Tibial nerve (tissue), 4 donors: ENCODE data around the gene ZBED5. TPM values are rescaled to one million over a fixed set of nuclear protein-coding genes. Genes with fewer than 3 reads are reported as not detected.

ENCODE experiments used
- DNase-seq, 2 donors: peaks; one replicate each; pipeline ENCODE4 v3.0.0-alpha.2; 2019; ENCODE audit warnings: low spot score in 2 of 2
- H3K27ac ChIP-seq, 4 donors: fragments of 200-600 bp; sonication (generic) in 3 of 4; one replicate each; pipeline ENCODE4 v1.5.1; 2017 to 2019; ENCODE audit warnings: mild to moderate bottlenecking in 1 of 4
- H3K27me3 ChIP-seq, 2 donors: fragments of 200-600 bp; sonication (generic) in 1 of 2; one replicate each; pipeline versions ENCODE4 v1.5.1 to v1.6.0; 2017 to 2019
- H3K36me3 ChIP-seq, 3 donors: fragments of 200-600 bp; sonication (generic); one replicate each; pipeline ENCODE4 v1.5.1; 2018 to 2019
- H3K4me1 ChIP-seq, 4 donors: fragments of 200-600 bp; sonication (generic) in 3 of 4; one replicate each; pipeline ENCODE4 v1.5.1; 2017 to 2019
- H3K4me3 ChIP-seq, 4 donors: fragments of 200-600 bp; sonication (generic) in 3 of 4; one replicate each; pipeline ENCODE4 v1.5.1; 2017 to 2019; ENCODE audit warnings: mild to moderate bottlenecking in 1 of 4, moderate library complexity in 1 of 4
- H3K9me3 ChIP-seq, 4 donors: fragments of 200-600 bp; sonication (generic) in 3 of 4; one replicate each; pipeline ENCODE4 v1.5.1; 2017 to 2019
- CTCF ChIP-seq, 5 experiments: fragments of 200-600 bp in 3 of 5; fragments of 450-650 bp in 2 of 5; sonication (generic) in 3 of 5; IDR thresholded peaks; one replicate each; pipeline ENCODE4 v1.5.1; 2016 to 2019; ENCODE audit warnings: antibody characterized with exemption in 5 of 5, mild to moderate bottlenecking in 3 of 5, moderate library complexity in 2 of 5
- EP300 ChIP-seq, 2 donors: sonication (generic); formaldehyde crosslinking; IDR thresholded peaks; one replicate each; pipeline ENCODE4 v1.6.1; 2017; ENCODE audit warnings: antibody characterized with exemption in 2 of 2, mild to moderate bottlenecking in 1 of 2
- POLR2A ChIP-seq, 2 donors: fragments of 450-650 bp; IDR thresholded peaks; one replicate each; pipeline ENCODE4 v1.6.1; 2017; ENCODE audit warnings: antibody characterized with exemption in 2 of 2, mild to moderate bottlenecking in 2 of 2, moderate library complexity in 2 of 2
- WGBS, 2 donors: methylation state at CpG; one replicate each; pipeline ENCODE4 v1.1.5; 2018; 5-methylcytosine and 5-hydroxymethylcytosine counted together
- total RNA-seq, 4 donors: library from RNA; depleted of rRNA; stranded (reverse); fragments of >200 nt; gene quantifications; one replicate each; pipeline ENCODE4 v1.1.0, GENCODE V29; 2016

The ZBED5 gene
- total RNA-seq, result 10 to 100 TPM; 26.2 to 35.2 (median 34.7) TPM

GRCh38 chr11:10857709-10858438 is at the start of gene ZBED5:
TSS of gene ZBED5 (minus strand) at chr11:10858053. CDS start at chr11:10854945, 3,108 bp downstream.
- DNase-seq, result peak; percentile 96 to 97
- peak within 1 kb of the TSS; percentile 89 to 100 (median 96) for H3K27ac ChIP-seq
- TF ChIP-seq EP300 (IDR thresholded peaks at IDR 0.05) (peak; percentile 10 to 99), CTCF (IDR thresholded peaks at IDR 0.05) (peak in 3 of 5 experiments; percentile 27 to 36 (median 35)), POLR2A (IDR thresholded peaks at IDR 0.05) (peak; percentile 92 to 95)
- 0% methylated on average over 46 to 59 of the region's 59 CpGs for WGBS, 2 donors
- H3K36me3 ChIP-seq, result peaks cover 0 to 27% (median 0%) of the 10 kb centered on the region in 3 donors
- H3K4me1 ChIP-seq, result peaks cover 0 to 40% (median 16%) of the 10 kb centered on the region in 4 donors
- no peaks in the 10 kb centered on the region for H3K9me3 ChIP-seq
- H3K4me3 ChIP-seq, result peak within 1 kb of the TSS; percentile 77 to 93 (median 81)
- H3K27me3 ChIP-seq, result no peaks in the 10 kb centered on the region

GRCh38 chr11:10906521-10906920 is 48.7 kb upstream of the ZBED5 start:
- no peak for TF ChIP-seq EP300 (IDR thresholded peaks at IDR 0.05)
- TF ChIP-seq POLR2A (IDR thresholded peaks at IDR 0.05), result no peak
- TF ChIP-seq CTCF (IDR thresholded peaks at IDR 0.05), result no peak
- WGBS, 2 donors, result 61% methylated on average over 2 of the region's 2 CpGs
- no peaks in the 10 kb centered on the region for H3K27me3 ChIP-seq
- H3K36me3 ChIP-seq, result no peaks in the 10 kb centered on the region
- H3K4me3 ChIP-seq, result no peak overlapping the region
- no peaks in the 10 kb centered on the region for H3K4me1 ChIP-seq
- H3K9me3 ChIP-seq, result no peaks in the 10 kb centered on the region
- no peak overlapping the region for H3K27ac ChIP-seq
- DNase-seq, result no peak

GRCh38 chr11:10902301-10903063 is 44.6 kb upstream of the ZBED5 start:
- TF ChIP-seq POLR2A (IDR thresholded peaks at IDR 0.05) (no peak), CTCF (IDR thresholded peaks at IDR 0.05) (no peak), EP300 (IDR thresholded peaks at IDR 0.05) (no peak)
- Histone ChIP-seq H3K36me3 (no peaks in the 10 kb centered on the region), H3K4me3 (no peak overlapping the region), H3K27ac (peak overlapping the region in 1 of 4 donors; percentile 1), H3K4me1 (peaks cover 0 to 26% (median 17%) of the 10 kb centered on the region in 4 donors), H3K27me3 (no peaks in the 10 kb centered on the region), H3K9me3 (no peaks in the 10 kb centered on the region)
- no peak for DNase-seq
- 83% methylated on average over 9 of the region's 9 CpGs for WGBS, 2 donors

- H3K9me3 ChIP-seq, result no peaks in the 10 kb centered on the region
- H3K27me3 ChIP-seq, result no peaks in the 10 kb centered on the region
- no peaks in the 10 kb centered on the region for H3K36me3 ChIP-seq
- H3K27ac ChIP-seq, result peak overlapping the region; percentile 32 to 89 (median 82)
- DNase-seq, result no peak
- peaks cover 0 to 26% (median 17%) of the 10 kb centered on the region in 4 donors for H3K4me1 ChIP-seq
- H3K4me3 ChIP-seq, result no peak overlapping the region
- 45 to 46% methylated on average over 9 of the region's 9 CpGs for WGBS, 2 donors
- no peak for TF ChIP-seq EP300 (IDR thresholded peaks at IDR 0.05)
- no peak for TF ChIP-seq CTCF (IDR thresholded peaks at IDR 0.05)
- no peak for TF ChIP-seq POLR2A (IDR thresholded peaks at IDR 0.05)
Observed at GRCh38 chr11:10900681-10901415, 43.0 kb upstream of the ZBED5 start.
